ENCODE measurements around the gene MYO10.

MYO10 gene

DNA sequence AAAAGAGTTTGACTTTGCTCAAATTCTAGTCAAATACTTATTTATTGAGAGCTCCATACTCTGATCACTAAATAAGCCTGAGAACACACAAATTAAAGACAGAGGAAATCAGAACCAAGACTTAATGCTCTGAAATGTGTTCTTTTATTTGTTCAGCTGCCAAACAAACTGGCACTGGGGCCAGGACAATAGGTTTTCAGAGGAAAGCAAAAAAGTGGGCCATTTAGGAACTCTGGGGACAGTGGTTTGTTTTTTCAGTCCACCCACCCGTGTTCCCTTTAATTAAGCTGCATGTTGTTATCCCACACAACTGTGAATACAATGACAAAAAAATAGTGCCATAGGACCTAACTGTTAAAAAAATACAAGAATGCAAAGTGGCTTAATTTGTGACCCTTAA lies 223.9 kb downstream of the MYO10 start:
- DNase-seq (ENCODE audit: extremely low read depth, low read depth), result no peak
- H3K4me3 ChIP-seq (replicated peaks; ENCODE audit: low read depth, low read length), result no peak overlapping the region
- TF ChIP-seq, protein P1, sequence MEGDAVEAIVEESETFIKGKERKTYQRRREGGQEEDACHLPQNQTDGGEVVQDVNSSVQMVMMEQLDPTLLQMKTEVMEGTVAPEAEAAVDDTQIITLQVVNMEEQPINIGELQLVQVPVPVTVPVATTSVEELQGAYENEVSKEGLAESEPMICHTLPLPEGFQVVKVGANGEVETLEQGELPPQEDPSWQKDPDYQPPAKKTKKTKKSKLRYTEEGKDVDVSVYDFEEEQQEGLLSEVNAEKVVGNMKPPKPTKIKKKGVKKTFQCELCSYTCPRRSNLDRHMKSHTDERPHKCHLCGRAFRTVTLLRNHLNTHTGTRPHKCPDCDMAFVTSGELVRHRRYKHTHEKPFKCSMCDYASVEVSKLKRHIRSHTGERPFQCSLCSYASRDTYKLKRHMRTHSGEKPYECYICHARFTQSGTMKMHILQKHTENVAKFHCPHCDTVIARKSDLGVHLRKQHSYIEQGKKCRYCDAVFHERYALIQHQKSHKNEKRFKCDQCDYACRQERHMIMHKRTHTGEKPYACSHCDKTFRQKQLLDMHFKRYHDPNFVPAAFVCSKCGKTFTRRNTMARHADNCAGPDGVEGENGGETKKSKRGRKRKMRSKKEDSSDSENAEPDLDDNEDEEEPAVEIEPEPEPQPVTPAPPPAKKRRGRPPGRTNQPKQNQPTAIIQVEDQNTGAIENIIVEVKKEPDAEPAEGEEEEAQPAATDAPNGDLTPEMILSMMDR (IDR thresholded peaks at IDR 0.05; ENCODE audit: low read depth, low read length, missing control alignments), result no peak

DNA sequence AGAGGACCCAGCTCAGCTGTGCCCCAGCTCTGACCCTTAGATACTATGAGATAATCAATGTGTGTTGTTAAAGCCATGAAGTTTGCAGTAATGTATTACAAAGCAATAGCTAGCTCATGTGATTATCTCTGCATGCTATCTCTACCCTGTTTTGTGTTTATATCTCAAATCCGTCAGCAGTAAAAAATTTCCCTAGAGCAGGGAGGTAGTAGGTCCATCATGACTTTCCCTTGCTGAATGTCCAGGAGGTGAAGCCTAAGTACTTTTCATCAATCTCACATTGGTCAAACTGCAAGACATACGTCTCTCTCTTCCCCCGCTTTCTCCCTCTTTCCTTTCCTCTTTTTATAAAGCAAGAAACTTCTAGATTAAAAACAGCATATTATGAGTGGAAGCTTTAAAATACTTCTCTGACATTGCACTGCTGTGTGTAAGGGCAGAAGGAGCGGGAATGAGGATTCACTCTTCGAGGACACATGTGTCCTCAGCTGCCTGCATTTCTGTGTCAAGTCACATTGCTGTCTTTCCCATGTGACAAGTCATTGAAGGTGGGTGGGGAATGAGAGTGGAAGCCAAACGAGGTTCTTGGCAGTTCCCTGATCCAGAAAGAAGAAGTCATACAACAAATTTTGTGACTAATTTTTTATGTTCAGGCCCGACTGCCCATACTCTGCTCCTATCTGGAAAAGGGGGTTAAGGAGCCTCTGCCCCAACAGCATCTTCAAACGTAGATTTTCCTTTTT lies 226.2 kb downstream of the MYO10 start:
- DNase-seq (ENCODE audit: extremely low read depth, low read depth), result no peak
- H3K4me3 ChIP-seq (replicated peaks; ENCODE audit: low read depth, low read length), result no peak overlapping the region
- TF ChIP-seq, protein P1 (IDR thresholded peaks at IDR 0.05; ENCODE audit: low read depth, low read length, missing control alignments), result no peak

DNA sequence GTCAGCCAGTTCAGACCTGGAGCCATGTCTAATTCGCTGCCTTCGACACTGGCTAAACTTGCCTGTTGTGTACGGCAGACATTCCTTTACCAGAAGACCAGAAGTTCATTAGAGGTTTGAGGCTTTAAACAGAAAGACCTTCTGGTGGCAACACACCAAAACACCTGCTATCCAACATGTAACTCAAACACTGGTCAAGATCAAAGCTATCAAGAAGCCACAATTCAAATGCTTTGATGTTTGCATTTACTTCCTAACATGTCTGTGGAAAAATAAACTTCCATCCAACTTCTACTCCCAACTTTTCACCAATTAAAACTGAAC lies 228.3 kb downstream of the MYO10 start:
- H3K4me3 ChIP-seq (replicated peaks; ENCODE audit: low read depth, low read length), result no peak overlapping the region
- no peak for DNase-seq (ENCODE audit: extremely low read depth, low read depth)
- TF ChIP-seq, protein P1 (IDR thresholded peaks at IDR 0.05; ENCODE audit: low read depth, low read length, missing control alignments), result no peak

DNA sequence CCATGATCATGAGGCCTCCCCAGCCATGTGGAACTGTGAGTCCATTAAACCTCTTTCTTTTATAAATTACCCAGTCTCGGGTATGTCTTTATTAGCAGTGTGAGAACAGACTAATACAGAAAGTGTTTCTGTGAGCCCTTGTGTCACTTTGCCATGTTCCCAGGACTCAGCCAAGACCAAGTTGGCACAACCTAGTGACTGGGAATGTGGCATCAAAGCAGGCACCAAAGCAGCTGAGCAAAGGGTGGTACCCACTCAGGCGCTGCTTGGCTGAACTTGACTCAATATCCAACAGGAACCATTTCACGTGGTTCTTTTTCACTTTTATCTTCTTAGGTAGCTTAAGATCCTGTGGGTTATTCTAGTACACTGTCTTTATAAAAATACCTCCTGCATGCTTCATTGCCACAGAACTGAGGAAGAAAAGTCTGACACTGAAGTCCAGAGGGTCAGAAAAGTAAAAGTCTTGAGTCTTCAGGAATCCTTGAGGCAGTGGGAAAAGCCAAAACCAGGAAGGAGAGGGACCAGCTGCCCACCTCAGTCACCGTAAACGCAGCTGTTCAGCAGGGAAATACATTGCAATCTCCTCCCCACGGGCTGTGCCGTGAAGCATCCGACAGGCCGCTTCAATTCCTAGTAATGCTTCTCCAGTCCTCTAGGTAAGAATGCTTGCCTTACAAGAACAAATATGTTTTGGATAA lies 228.8 kb downstream of the MYO10 start:
- TF ChIP-seq, protein P1 (IDR thresholded peaks at IDR 0.05; ENCODE audit: low read depth, low read length, missing control alignments), result no peak
- DNase-seq (ENCODE audit: extremely low read depth, low read depth), result no peak
- H3K4me3 ChIP-seq (replicated peaks; ENCODE audit: low read depth, low read length), result no peak overlapping the region

DNA sequence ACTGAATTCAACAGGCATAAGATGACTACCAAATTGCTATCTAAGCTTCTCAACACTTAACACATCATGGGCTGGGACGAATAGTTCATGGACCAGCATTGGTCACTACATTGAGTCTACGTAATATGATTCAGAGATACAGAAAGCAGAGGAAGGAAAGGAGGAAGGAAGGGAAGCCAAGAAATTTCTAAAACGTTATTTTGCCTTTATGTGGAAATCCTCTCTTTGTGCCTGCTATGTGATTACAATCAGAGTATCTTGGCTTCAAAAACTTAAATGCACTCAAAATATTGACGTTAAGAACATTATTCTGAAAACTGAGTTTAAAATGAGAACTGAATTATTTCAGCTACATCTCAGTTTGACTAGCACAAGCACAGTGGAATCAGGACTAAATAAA lies 231.1 kb downstream of the MYO10 start:
- TF ChIP-seq, protein P1 (IDR thresholded peaks at IDR 0.05; ENCODE audit: low read depth, low read length, missing control alignments), result no peak
- DNase-seq (ENCODE audit: extremely low read depth, low read depth), result no peak
- no peak overlapping the region for H3K4me3 ChIP-seq (replicated peaks; ENCODE audit: low read depth, low read length)

DNA sequence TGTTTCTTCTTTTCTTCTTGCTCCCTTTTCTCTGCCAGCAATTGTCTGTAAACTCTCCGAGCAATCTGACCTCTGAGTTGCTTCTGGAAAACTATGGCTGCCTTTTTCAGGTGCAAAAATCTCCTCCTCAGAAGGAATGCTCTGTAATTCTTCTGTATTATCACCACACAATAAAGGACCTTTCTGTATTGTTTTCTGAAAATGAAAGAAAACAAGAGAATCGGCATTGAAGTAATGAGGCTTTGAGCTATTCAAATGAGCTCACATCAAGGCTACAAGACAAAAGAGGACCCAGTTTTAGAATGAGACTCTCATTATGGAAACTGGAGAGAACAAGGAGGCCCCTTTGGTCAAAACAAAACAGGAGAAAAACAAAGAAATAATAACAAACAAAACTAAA lies 233.1 kb downstream of the MYO10 start:
- TF ChIP-seq, protein P1 (IDR thresholded peaks at IDR 0.05; ENCODE audit: low read depth, low read length, missing control alignments), result no peak
- no peak overlapping the region for H3K4me3 ChIP-seq (replicated peaks; ENCODE audit: low read depth, low read length)
- DNase-seq (ENCODE audit: extremely low read depth, low read depth), result no peak
